ENCODE data around the gene C1GALT1.
"Not testable (repeated sequence)": the region's sequence is repeated elsewhere in the genome, so short reads cannot be mapped to it uniquely, and the experiment has no call there.

C1GALT1 gene

DNA sequence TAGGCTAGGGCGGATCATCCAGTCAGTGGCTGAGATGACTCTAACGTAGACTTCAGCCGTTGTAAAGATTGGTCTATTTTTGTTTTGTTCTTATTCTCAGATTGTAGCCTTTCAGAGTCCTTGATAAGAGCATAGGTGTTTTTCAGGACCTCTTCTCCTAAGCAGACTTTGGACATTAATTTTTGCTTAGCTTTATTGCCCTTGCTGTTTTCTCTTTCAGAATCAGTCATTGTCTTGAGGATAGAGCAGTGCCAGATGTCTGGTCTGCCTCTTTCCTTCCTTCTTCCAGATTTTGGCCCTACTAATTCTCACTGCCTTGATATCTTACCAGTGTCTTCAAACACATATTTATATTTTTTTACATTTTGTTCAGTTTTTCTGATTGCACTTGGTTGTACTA, 49.5 kb downstream of the C1GALT1 start:
- no peak for DNase-seq (ENCODE audit: low read depth in 1 of 2, low spot score in 1 of 2)

DNA sequence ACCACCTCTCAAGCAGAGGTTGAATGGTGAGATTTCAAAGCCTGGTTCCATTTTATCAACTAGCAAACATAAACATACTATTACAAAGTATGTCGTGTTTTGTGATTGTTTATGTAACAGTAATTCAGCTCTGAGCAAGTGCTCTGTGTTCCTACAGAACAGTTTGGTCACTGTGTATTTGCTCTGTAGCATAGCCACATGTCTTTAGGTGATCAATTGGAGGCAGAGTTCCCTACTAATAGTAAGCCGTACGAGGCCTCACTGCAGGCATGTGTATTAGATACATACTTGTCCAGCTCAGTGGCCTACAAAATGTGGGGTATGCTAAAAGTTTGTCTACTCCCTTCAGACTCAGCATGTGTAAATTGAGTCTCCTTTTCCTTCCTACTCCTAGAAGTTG, 53.0 kb downstream of the C1GALT1 start:
- no peak for DNase-seq (ENCODE audit: low read depth in 1 of 2, low spot score in 1 of 2)

DNA sequence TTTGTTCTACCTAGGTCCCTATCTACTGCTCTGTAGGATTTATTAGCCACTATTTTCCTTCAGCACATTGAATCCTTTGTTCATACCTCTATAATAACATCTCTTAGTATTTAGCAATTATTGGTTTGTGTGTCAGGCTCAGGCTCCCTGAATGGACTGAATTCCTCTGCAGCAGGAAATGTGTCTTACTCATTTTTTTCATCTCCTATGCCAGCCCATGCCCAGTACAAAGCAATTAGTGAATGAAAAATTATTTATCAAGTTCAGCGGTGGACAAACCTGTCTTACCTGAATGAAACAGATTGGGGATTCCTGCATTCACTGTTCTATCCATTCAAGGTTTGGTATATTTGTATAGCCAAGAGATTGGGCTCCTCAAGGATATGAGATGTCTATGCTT, 53.7 kb downstream of the C1GALT1 start:
- no peak for DNase-seq (ENCODE audit: low read depth in 1 of 2, low spot score in 1 of 2)

DNA sequence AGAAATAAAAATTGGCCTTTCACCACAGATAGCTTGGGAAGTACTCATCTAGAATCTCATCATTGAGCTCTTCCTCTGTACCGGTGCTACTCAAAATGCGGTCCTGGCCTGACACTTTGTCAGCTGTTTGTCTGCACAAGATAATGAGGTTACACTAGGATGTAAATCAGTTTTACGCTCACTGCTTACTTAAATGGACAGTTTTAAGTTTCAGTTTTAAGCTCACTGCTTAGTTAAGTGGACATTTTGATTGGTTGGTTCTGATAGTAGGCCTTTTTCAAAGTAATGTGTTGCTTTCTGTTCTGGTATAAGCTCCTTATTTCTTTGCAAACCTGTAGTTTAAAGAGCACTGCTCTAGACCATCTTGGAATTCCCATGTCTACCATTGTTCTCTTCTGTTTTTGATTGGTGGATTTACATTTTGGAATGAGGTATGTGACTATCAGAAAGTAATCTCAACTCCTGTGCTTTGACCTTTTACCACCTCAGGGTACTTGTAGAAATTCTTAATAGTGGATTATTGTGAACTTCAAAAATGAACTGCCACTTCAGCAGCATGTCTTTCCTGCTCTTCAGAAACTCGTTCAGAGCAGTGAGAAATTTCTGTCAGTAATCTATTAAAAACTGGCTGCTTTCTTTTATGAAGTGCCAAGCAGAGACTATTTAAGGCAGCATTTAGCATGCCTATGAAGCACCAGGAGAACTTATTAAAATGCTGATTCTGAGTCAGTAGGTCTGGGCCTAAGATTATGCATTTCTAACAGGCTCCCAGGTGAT, 55.0 kb downstream of the C1GALT1 start:
- no peak for DNase-seq (ENCODE audit: low read depth in 1 of 2, low spot score in 1 of 2)

DNA sequence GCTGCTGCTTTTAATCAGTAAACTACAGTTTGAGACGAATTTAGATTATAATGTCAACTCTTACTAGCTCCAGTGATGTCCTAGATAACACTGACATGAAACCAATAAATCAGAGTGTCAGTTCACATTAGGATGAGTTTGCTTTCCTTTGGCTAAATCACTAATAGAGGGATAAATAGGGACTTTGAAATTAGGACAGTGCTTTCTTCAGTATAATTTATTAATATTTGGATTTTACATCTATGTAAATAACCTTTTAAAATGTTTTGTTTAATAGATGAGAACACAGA, 55.6 kb downstream of the C1GALT1 start:
- DNase-seq (ENCODE audit: low read depth in 1 of 2, low spot score in 1 of 2) = no peak

DNA sequence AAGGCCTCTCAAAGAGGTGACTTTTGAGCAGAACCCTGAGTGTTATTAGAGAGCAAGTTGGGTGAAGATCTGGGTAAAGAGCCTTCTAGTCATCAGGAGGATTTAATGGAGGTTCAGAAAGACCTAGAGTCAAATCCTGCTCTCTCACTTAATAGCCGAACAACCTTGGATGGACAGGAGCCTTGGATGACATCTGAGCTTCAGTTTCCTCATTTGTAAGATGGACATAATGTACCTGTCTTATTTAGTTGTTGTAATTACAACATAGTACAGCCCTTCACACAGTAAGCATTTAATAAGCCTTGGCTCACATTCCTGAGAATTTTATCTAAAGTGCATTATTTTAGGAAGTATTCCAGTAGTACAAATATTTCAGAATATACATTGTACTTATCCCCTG, 57.0 kb downstream of the C1GALT1 start:
- no peak for DNase-seq (ENCODE audit: low read depth in 1 of 2, low spot score in 1 of 2)

DNA sequence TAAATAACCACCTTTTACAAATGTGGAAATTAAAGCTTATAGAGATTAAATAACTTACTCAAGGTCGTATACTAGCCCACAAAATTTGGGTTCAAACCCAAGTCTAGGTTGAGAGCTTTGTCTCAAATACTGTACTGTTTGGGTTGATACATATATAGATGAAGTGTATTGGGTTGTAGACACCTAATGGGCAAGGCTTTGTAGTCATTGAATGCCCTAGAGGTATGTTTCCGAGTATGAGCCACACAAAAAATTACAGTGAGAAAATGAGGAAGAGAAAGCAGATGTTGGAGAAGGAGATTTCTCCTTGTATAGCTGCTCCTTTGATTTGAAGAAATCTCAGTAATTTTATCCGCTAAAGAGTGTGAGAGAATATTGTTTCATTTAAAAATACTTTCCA, 60.6 kb downstream of the C1GALT1 start:
- DNase-seq (ENCODE audit: low read depth in 1 of 2, low spot score in 1 of 2) = no peak

DNA sequence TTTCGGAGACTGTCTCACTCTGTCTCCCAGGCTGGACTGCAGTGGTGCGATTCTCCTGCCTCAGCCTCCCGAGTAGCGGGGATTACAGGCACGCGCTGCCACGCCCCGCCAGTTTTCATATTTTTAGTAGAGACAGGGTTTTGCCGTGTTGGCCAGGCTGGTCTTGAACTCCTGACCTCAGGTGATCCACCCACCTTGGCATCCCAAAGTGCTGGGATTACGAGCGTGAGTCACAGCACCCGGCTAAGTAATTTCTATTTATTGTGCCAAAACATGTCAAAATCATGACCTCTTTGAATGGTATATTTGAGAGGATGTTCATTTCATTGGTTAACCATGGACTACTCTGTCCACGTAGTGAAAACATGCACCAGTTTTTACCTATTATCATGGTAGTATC, 62.9 kb downstream of the C1GALT1 start:
- DNase-seq (ENCODE audit: low read depth in 1 of 2, low spot score in 1 of 2) = not testable (repeated sequence)

DNA sequence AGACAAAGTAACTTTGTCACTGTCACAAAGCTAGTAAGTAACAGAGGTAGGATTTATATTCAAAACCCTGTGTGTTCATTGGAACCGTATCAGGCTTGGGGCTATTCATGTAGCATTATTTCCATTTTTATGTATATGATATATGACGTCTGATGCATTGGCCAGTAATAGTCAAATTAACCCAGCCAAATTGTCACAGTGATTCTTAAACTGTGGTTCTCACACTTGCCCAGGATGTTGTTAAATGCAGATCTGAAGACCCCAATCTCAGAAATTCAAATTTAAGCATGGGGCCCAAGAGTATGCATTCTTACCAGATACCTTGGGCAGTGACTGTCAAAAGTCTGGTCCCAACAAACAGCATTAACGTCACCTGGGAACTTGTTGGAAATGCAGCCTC, 63.9 kb downstream of the C1GALT1 start:
- no peak for DNase-seq (ENCODE audit: low read depth in 1 of 2, low spot score in 1 of 2)

DNA sequence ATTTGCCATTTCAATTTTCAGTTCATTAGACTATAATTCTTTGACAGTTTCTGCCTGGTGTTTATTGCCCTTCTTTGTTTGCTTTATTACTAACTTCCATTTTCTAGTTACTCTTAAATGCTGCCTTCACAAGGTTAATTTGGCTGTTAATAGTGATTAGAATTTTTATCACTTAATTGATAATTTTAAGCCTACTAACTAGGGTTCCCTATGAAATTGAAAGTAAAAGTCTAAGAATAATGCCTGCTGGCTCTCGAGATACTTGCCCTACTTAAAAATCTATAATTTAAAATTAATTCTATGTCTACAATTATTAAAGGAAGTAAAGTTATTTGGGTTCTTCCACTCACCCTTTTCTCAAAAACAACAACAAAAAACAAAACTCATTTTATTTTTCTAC, 65.3 kb downstream of the C1GALT1 start:
- DNase-seq (ENCODE audit: low read depth in 1 of 2, low spot score in 1 of 2) = no peak

DNA sequence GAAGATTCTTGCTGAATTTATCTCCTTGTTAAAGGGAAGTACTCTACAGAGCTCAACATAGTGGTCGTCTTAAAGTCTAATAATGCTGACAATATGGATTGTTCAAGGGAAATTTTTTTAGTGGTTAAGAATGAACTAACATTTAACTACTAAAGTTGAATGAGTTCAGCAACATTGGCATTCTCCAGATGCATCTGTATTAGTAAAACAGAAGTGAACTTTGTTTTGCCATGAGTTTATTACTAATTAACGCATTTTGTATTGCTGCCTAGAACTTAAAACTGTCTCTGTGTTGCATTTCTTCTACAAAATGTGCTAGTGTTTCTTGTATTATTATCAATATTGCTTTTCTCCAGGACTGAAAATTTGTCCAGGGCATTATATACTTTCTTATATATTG, 67.5 kb downstream of the C1GALT1 start:
- no peak for DNase-seq (ENCODE audit: low read depth in 1 of 2, low spot score in 1 of 2)

DNA sequence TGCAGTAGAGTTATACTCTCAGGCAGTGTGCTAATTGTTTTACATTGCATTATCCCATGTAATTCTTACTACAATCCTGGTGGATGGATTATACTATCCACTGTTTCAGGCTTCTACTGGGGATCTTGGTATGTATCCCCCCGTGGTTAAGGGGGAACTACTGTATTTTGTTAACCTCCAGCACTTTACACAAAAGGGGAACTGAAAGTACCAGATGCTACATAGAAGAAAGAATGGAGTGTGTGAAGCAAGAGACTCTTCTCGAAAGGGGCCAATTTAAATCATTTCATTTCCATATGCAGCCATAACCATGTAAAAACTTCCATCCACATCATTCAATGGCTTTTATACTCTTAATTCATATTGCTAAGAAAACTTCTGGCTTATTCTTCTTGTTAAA, 69.4 kb downstream of the C1GALT1 start:
- DNase-seq (ENCODE audit: low read depth in 1 of 2, low spot score in 1 of 2) = no peak

DNA sequence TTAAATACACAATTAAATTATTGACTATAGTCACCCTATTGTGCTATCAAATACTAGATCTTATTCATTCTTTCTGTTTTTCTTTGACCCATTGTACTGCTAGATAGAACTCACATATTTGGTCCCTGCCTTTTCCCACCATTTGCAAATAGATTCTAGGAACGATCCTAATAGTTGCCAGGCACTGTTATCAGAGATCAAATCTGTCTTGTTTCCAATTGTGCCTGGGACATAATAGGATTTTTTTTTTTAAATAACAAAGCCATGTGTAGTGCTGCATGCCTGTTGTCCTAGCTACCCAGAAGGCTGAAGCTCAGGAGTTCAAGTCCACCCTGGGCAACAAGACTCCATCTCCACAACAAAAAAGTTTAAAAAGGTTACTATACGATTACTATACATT, 72.0 kb downstream of the C1GALT1 start:
- no peak for DNase-seq (ENCODE audit: low read depth in 1 of 2, low spot score in 1 of 2)

DNA sequence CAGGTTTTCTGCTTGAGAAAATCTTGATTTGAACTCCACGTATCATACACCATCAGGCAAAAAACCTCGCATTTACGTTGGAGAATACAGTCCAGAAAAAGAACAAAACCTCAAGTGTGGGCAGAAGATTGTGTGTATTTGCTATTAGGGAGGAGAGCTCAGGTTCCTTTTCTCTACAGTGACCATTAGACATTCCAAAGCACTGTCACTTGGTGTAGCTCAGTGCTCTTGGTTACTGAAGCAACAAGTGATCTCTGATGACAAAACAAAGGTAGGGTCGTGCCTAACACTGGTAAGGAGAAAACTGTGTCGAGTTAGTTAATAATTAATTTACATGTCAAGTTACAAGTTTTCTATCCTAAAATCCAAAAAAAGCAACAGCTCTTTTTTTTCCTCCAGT, 72.6 kb downstream of the C1GALT1 start:
- DNase-seq (ENCODE audit: low read depth in 1 of 2, low spot score in 1 of 2) = no peak

DNA sequence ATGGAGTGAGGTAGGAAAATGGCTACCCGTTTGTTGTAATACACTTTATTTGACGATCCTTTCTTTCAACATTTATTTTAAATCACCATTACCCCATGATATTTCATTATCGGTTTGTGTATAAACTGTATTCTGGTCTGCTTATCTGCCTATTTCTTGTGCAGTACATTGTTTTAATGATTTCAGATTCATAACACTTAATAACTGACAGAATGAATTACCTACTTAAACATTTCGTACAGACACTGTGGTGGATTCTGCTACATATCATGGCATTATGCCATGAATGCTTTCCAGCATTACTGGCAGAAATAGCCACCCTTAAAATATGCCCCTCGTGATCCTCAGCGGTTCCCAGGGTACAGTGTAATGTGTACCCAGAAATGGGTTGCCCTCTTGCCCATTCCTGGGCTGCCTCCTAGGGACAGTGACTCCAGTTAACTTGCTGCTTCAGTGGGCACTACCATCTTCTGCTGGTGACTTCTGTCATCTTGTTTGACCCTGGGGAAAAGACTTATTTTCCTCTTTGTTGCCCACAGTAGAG, 74.5 kb downstream of the C1GALT1 start:
- no peak for DNase-seq (ENCODE audit: low read depth in 1 of 2, low spot score in 1 of 2)

DNA sequence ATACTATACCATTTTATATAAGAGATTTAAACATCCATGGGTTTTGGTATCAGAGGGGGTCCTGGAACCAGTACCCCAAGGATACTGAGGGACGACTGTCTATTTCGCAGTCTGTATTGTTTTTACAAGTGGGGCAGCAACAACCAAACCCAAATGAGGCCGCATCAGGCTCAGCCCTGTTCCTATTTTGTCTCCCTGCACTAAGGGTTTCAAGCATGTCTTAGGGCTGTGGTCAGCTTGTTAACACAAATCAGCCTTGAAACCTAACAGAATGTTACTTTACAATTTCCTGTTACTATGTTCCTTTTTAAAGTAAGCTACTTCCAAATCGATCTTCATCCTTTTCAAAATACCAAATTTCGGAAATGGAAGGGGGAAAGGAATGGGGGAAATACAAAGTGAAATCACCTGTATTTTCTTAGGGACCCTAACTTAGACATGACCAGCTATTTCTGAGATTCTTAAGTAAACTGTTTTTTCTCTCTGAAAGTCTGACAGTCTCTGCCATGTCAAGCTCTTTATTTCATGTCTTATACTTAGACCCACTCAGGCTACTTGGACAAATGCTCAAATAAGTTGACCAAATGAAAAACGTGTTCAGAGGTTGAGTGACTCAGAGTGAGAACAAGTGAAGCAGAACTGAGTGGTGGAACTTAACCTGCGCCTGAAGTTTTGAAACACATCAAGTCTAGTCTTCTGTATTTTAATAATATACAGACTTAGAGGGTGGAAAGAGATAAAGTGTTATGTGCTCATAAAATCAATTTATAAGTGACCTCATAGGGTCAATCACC, 75.8 kb downstream of the C1GALT1 start:
- DNase-seq (ENCODE audit: low read depth in 1 of 2, low spot score in 1 of 2) = no peak

DNA sequence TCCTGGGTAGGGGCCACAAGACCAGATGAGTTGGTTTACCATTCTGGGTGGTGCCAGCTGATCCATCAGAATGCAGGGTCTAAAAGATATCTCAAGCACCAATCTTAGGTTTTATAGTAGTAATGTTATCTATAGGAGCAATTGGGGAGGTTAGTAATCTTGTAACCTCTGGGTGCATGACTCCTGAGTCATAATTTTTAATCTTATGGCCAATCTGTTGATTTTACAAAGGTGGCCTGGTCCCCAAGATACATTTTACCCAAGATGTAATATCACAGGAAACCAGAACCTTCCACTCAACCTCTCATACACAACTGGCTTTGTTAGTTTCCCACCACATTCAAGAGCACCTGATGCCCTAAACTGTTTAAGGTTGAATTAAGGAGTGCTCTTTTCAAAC, 79.5 kb downstream of the C1GALT1 start:
- no peak for DNase-seq (ENCODE audit: low read depth in 1 of 2, low spot score in 1 of 2)

DNA sequence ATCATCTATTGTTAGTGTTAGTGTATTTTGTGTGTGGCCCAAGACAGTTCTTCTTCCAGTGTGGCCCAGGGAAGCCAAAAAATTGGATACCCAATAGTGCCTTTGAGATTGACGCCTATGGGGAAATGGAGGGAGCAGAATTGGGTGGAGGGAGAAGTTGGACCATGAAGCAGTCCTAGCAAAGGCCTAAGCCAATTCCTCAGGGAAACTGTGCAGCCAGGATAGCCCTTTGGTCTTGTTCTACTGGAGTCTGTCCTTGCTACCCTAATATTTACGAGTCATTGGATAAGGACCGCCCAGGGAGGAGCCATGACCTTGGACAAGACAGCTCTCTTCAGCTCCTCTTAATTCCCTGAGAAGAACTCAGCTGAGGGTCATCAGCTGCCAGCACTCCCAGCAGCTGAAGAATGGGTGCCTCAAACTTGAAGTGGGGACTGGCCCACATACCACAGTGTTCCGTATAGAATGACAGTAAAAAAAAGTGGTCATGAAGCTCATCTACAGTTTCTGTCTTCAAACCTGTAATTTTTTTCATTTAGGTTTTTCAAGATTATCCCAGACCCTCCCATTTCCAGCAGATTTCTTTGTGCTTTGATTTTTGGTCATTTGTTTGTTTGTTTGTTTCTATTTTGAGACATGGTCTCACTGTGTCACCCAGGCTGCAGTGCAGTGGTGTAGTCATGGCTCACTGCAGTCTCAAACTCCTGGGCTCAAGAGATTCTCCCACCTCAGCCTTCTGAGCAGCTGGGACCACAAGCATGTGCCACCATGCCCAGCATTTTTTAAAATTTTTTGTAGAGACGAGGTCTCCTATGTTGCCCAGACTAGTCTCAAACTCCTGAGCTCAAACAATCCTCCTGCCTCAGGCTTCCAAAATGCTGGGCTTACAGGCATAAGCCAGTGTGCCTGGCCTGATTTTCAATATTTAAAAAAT, 81.2 kb downstream of the C1GALT1 start:
- no peak for DNase-seq (ENCODE audit: low read depth in 1 of 2, low spot score in 1 of 2)

DNA sequence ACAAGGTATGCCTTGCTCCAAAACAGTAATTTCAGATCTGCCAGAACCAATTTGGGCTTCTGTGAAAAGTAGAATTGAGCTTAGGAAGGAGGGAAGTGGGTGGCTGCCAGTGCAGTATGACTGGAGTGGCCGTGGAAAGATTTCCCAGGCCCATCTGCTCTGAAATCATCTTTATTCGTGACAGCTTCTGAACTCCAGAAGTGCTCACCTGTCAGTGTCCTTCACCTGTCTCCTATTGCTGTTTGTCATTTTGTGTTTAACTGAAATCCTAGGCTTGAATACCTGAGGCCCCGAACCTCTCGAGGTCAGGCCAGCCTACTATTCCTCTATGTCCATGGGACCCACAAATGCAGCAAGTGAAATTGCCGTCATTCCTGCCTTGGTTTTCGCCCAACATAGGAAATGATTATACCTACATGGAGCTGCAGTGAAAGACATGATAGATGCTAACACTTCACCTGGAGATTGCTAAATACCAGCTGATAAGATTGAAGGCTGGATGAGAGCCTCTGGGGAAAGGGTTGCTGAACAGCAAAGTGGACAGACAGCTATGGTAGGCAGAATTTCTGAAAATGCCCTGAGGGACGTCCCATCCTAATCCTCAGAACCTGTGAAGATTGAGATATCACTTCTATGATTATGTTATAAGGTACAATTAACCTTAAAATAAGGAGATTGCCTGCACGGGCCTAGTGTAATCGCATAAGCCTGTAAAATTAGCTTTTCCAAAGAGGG, 82.1 kb downstream of the C1GALT1 start:
- no peak for DNase-seq (ENCODE audit: low read depth in 1 of 2, low spot score in 1 of 2)

DNA sequence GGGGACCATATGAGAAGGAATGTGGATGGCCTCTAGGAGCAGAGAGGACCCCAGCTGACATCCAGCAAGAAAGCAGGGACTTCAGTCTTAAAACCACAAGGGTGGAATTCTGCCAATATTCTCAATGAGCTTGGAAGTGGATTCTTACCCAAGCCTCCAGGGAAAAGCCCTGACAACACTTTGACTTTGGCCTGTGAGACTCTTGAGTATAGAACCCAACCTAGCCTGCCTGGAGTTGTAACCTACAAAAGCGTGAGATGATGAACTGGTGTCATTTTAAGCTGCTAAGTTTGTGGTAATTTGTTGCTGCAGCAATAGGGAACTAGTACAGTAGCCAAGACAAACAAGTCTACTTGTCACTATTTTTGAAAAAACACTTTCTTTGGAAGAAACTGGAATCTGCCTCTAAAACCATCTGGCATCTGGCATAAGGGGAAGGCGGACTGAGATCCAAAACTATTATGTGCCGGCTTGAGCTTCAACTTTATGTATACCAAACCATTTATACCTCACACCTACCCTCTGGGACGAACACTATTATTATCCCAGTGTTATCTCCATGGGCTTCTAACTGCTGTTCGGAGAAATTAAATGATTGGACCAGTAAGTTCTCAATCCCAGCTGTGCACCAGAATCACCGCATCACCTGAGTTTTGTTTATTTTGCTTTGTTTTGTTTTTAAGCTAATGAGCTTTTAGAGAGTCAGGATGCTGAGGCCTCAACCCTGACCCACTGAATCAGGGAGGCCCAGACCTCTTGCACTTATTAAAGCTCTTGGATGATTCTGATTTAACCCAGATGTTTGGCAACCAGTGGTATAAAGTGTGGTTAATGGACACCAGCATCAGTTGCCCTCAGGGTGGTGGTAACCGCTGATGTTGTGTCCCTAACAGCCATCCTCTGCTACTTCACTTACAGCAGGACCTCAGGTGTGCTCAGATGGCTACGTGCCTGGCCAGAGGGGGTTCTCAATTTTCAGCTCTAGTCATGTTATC, 83.0 kb downstream of the C1GALT1 start:
- DNase-seq (ENCODE audit: low read depth in 1 of 2, low spot score in 1 of 2) = no peak
